Dermis blood vessel endothelial cell (primary cell): ENCODE data around the gene ILF3. TPM values are rescaled to one million over a fixed set of nuclear protein-coding genes. Genes with fewer than 3 reads are reported as not detected.
A peak's percentile ranks its signal among the peaks of the same experiment; 100 is the strongest.
"Not testable (repeated sequence)": the region's sequence is repeated elsewhere in the genome, so short reads cannot be mapped to it uniquely, and the experiment has no call there.

ENCODE experiments used
- DNase-seq: peaks from one replicate; pipeline ENCODE4 v3.0.0; 2010
- total RNA-seq: library from RNA; depleted of rRNA; stranded (reverse); fragments of >200 nt; gene quantifications from 2 replicates; pipeline ENCODE4 v1.2.3, GENCODE V29; 2014

The ILF3 gene
- total RNA-seq, 1 donor from 2014 or later, result 85.8 TPM

- DNase-seq, result no peak
Measured at GRCh38 chr19:10643172-10643967, 10.8 kb upstream of the ILF3 start.

GRCh38 chr19:10643968-10644259 lies 10.2 kb upstream of the ILF3 start:
- DNase-seq, result peak; percentile 27

GRCh38 chr19:10644260-10645007 lies 9.7 kb upstream of the ILF3 start:
- peak; percentile 87 for DNase-seq

GRCh38 chr19:10646456-10647159 lies 7.5 kb upstream of the ILF3 start:
- no peak for DNase-seq

- DNase-seq, result no peak
Measured at GRCh38 chr19:10648360-10648759, 5.8 kb upstream of the ILF3 start.

GRCh38 chr19:10651851-10652250 lies 2.3 kb upstream of the ILF3 start:
- DNase-seq, result no peak

- no peak for DNase-seq
Measured at GRCh38 chr19:10653482-10653731, 739 bp upstream of the ILF3 start.

- DNase-seq, result peak; percentile 64
Measured at GRCh38 chr19:10654610-10655456, 687 bp downstream of the ILF3 start.

GRCh38 chr19:10655457-10656312 lies 1.5 kb downstream of the ILF3 start:
- peak; percentile 53 for DNase-seq

GRCh38 chr19:10660346-10660745 lies 6.2 kb downstream of the ILF3 start:
- no peak for DNase-seq

GRCh38 chr19:10661946-10662345 lies 7.8 kb downstream of the ILF3 start:
- DNase-seq, result no peak

- DNase-seq, result peak; percentile 23
Measured at GRCh38 chr19:10662384-10663251, 8.5 kb downstream of the ILF3 start.

- not testable (repeated sequence) for DNase-seq
Measured at GRCh38 chr19:10663252-10663563, 9.1 kb downstream of the ILF3 start.

- no peak for DNase-seq
Measured at GRCh38 chr19:10667867-10668266, 13.7 kb downstream of the ILF3 start.

- DNase-seq, result no peak
Measured at GRCh38 chr19:10669246-10669645, 15.1 kb downstream of the ILF3 start.

GRCh38 chr19:10670182-10670581 lies 16.0 kb downstream of the ILF3 start:
- no peak for DNase-seq

- no peak for DNase-seq
Measured at GRCh38 chr19:10670876-10671804, 17.0 kb downstream of the ILF3 start.

- DNase-seq, result not testable (repeated sequence)
Measured at GRCh38 chr19:10671922-10672321, 17.8 kb downstream of the ILF3 start.

- DNase-seq, result not testable (repeated sequence)
Measured at GRCh38 chr19:10675214-10675613, 21.1 kb downstream of the ILF3 start.

GRCh38 chr19:10677751-10678150 lies 23.6 kb downstream of the ILF3 start:
- no peak for DNase-seq
